ENCODE data around the gene IFT172.

The IFT172 gene

DNA sequence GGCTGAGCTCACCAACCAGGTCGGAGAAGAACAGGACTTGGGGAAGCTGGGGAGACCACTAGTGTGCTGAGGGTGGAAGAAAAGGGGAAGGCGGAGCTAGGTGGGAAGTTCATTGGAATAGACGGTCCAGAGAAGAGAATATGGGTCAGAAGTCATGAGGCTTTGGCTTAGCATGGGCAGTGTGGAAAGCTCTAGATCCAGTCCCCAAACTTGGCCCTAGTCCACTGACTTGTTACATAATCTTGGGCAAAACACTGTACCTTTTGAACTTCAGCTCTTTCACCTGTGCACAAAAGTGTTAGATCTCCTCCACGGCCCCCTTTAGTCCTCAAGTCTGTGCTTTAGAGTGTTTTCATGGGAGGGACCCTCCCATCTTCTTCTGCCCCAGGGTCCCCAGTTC, 17.8 kb upstream of the IFT172 start:
- TF ChIP-seq SPI1 (IDR thresholded peaks at IDR 0.05; ENCODE audit: borderline replicate concordance, low read depth) (no peak), GABPA (IDR thresholded peaks at IDR 0.05; ENCODE audit: low read depth) (no peak), POLR2AphosphoS5 (IDR thresholded peaks at IDR 0.05; ENCODE audit: low read depth) (no peak)
- TF ChIP-seq, protein P1, sequence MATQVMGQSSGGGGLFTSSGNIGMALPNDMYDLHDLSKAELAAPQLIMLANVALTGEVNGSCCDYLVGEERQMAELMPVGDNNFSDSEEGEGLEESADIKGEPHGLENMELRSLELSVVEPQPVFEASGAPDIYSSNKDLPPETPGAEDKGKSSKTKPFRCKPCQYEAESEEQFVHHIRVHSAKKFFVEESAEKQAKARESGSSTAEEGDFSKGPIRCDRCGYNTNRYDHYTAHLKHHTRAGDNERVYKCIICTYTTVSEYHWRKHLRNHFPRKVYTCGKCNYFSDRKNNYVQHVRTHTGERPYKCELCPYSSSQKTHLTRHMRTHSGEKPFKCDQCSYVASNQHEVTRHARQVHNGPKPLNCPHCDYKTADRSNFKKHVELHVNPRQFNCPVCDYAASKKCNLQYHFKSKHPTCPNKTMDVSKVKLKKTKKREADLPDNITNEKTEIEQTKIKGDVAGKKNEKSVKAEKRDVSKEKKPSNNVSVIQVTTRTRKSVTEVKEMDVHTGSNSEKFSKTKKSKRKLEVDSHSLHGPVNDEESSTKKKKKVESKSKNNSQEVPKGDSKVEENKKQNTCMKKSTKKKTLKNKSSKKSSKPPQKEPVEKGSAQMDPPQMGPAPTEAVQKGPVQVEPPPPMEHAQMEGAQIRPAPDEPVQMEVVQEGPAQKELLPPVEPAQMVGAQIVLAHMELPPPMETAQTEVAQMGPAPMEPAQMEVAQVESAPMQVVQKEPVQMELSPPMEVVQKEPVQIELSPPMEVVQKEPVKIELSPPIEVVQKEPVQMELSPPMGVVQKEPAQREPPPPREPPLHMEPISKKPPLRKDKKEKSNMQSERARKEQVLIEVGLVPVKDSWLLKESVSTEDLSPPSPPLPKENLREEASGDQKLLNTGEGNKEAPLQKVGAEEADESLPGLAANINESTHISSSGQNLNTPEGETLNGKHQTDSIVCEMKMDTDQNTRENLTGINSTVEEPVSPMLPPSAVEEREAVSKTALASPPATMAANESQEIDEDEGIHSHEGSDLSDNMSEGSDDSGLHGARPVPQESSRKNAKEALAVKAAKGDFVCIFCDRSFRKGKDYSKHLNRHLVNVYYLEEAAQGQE (IDR thresholded peaks at IDR 0.05; ENCODE audit: insufficient replicate concordance, low read depth), result no peak
- TF ChIP-seq, protein P2, sequence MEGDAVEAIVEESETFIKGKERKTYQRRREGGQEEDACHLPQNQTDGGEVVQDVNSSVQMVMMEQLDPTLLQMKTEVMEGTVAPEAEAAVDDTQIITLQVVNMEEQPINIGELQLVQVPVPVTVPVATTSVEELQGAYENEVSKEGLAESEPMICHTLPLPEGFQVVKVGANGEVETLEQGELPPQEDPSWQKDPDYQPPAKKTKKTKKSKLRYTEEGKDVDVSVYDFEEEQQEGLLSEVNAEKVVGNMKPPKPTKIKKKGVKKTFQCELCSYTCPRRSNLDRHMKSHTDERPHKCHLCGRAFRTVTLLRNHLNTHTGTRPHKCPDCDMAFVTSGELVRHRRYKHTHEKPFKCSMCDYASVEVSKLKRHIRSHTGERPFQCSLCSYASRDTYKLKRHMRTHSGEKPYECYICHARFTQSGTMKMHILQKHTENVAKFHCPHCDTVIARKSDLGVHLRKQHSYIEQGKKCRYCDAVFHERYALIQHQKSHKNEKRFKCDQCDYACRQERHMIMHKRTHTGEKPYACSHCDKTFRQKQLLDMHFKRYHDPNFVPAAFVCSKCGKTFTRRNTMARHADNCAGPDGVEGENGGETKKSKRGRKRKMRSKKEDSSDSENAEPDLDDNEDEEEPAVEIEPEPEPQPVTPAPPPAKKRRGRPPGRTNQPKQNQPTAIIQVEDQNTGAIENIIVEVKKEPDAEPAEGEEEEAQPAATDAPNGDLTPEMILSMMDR (IDR thresholded peaks at IDR 0.05; ENCODE audit: insufficient read depth, low read length), result no peak
- DNase-seq (ENCODE audit: low read depth in 1 of 2, low spot score in 1 of 2), result no peak
- H3K27me3 ChIP-seq (ENCODE audit: insufficient read depth, poor library complexity, severe bottlenecking), result peaks cover 3% of the 10 kb centered on the region
- H3K4me3 ChIP-seq (replicated peaks; ENCODE audit: insufficient read depth, low read length), result no peak overlapping the region
- H3K27ac ChIP-seq (replicated peaks), result no peak overlapping the region

DNA sequence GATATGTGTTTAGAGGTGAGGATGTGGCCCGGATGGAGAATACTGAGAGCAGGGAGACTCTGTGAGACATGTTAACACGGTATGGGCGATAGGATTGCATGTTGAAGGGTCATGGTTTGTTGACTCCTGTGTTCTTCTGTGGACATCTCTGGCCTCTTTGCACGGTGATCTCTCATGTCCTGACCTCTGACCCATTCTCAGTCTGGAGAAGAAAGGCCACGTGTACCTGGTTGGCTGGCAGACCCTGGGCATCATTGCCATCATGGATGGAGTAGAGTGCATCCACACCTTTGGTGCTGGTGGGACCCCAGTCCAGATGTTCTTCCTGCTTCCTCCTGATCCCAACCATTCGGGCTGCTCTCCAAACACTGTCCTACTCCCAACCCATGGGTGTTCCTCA, 17.0 kb upstream of the IFT172 start:
- TF ChIP-seq SPI1 (IDR thresholded peaks at IDR 0.05; ENCODE audit: borderline replicate concordance, low read depth) (no peak), POLR2AphosphoS5 (IDR thresholded peaks at IDR 0.05; ENCODE audit: low read depth) (no peak), GABPA (IDR thresholded peaks at IDR 0.05; ENCODE audit: low read depth) (no peak)
- TF ChIP-seq, protein P2 (IDR thresholded peaks at IDR 0.05; ENCODE audit: insufficient read depth, low read length), result no peak
- TF ChIP-seq, protein P1 (IDR thresholded peaks at IDR 0.05; ENCODE audit: insufficient replicate concordance, low read depth), result no peak
- Histone ChIP-seq H3K27me3 (ENCODE audit: insufficient read depth, poor library complexity, severe bottlenecking) (peaks cover 3% of the 10 kb centered on the region), H3K27ac (replicated peaks) (no peak overlapping the region), H3K4me3 (replicated peaks; ENCODE audit: insufficient read depth, low read length) (no peak overlapping the region)
- DNase-seq (ENCODE audit: low read depth in 1 of 2, low spot score in 1 of 2), result no peak

DNA sequence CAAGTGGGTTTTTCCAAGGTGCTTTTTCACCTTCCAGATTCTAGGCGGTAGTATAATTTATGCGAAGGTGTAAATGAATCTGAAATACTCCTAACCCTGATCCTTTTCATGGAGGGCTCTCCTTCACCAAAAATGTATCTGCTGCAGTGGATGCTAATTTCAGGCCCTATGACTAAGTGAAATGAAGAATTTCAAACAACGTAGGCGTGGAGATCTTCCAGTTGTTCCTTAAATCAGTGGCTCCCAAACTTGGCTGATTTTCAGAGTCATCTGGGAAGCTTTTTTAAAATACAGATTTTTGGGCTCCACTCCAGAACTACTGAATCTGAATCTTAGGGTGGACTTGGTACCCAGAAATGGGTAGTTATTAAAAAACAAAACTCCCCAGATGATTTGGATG, 12.6 kb upstream of the IFT172 start:
- Histone ChIP-seq H3K4me3 (replicated peaks; ENCODE audit: insufficient read depth, low read length) (no peak overlapping the region), H3K27ac (replicated peaks) (no peak overlapping the region), H3K27me3 (ENCODE audit: insufficient read depth, poor library complexity, severe bottlenecking) (peaks cover 2% of the 10 kb centered on the region)
- TF ChIP-seq, protein P2 (IDR thresholded peaks at IDR 0.05; ENCODE audit: insufficient read depth, low read length), result no peak
- TF ChIP-seq GABPA (IDR thresholded peaks at IDR 0.05; ENCODE audit: low read depth) (no peak), POLR2AphosphoS5 (IDR thresholded peaks at IDR 0.05; ENCODE audit: low read depth) (no peak), SPI1 (IDR thresholded peaks at IDR 0.05; ENCODE audit: borderline replicate concordance, low read depth) (no peak)
- TF ChIP-seq, protein P1 (IDR thresholded peaks at IDR 0.05; ENCODE audit: insufficient replicate concordance, low read depth), result no peak
- DNase-seq (ENCODE audit: low read depth in 1 of 2, low spot score in 1 of 2), result no peak
